SK-N-SH (cell line): ENCODE data around the gene KCTD4. TPM values are rescaled to one million over a fixed set of nuclear protein-coding genes. Genes with fewer than 3 reads are reported as not detected.

ENCODE experiments used
- CTCF ChIA-PET: fragments of 300-600, 350-600 bp; formaldehyde crosslinking; extraction: SDS; loops from one replicate; lab custom pipeline; 2021; lab: Yijun Ruan, JAX
- POLR2A ChIA-PET: fragments of 350-600 bp; sonication (Branson Sonifier 250); formaldehyde crosslinking; extraction: SDS; loops from one replicate; lab custom pipeline; 2020; ENCODE audit warnings: antibody characterized with exemption, inconsistent platforms; lab: Yijun Ruan, JAX
- DNase-seq: peaks from one replicate; pipeline ENCODE4 v3.0.0; 2012
- H2AFZ ChIP-seq: fragments of 200-600 bp; sonication (generic); 2 replicates; pipeline ENCODE4 v1.8.1; 2016; ENCODE audit warnings: antibody characterized with exemption, mild to moderate bottlenecking, low read depth
- H3F3A ChIP-seq: fragments of 200-600 bp; sonication (generic); replicated peaks from 2 replicates; pipeline ENCODE3; 2016; ENCODE audit warnings: antibody characterized with exemption, mild to moderate bottlenecking; ENCODE audit not compliant: insufficient read depth
- H3K27ac ChIP-seq, 2 experiments: fragments of 200-500 bp in 1 of 2; fragments of 200-600 bp in 1 of 2; sonication (Bioruptor generic) in 1 of 2; sonication (generic), shearing (Covaris generic) in 1 of 2; 2 replicates each; pipeline versions ENCODE4 v1.5.1 to v1.6.1; 2014 to 2016; ENCODE audit warnings: low read depth in 2 of 2, inconsistent platforms in 1 of 2, low read length in 1 of 2, mild to moderate bottlenecking in 1 of 2, mixed read lengths in 1 of 2
- H3K27me3 ChIP-seq: fragments of 200-600 bp; sonication (generic), shearing (Covaris generic); 2 replicates; pipeline ENCODE4 v1.6.1; 2016; ENCODE audit warnings: mixed run types; ENCODE audit not compliant: insufficient read depth
- H3K36me3 ChIP-seq, 2 experiments: fragments of 200-500 bp in 1 of 2; fragments of 200-600 bp in 1 of 2; sonication (Bioruptor generic) in 1 of 2; sonication (generic) in 1 of 2; replicated peaks in 1 of 2; 2 replicates each; pipeline versions ENCODE3 to v1.5.1; 2014 to 2016; ENCODE audit warnings: low read length in 1 of 2, mild to moderate bottlenecking in 1 of 2; ENCODE audit not compliant: insufficient read depth in 2 of 2, control insufficient read depth in 1 of 2
- H3K4me1 ChIP-seq, 2 experiments: fragments of 200-500 bp in 1 of 2; fragments of 200-600 bp in 1 of 2; sonication (Bioruptor generic) in 1 of 2; sonication (generic), shearing (Covaris generic) in 1 of 2; 2 replicates each; pipeline versions ENCODE4 v1.5.1 to v1.6.1; 2014 to 2016; ENCODE audit warnings: low read depth in 1 of 2, low read length in 1 of 2, mixed run types in 1 of 2; ENCODE audit not compliant: insufficient read depth in 2 of 2, control insufficient read depth in 1 of 2
- H3K4me2 ChIP-seq: fragments of 200-600 bp; sonication (generic), shearing (Covaris generic); 2 replicates; pipeline ENCODE4 v1.6.1; 2017; ENCODE audit warnings: mixed run types
- H3K4me3 ChIP-seq, 2 experiments: fragments of 200-500 bp in 1 of 2; fragments of 200-600 bp in 1 of 2; sonication (Bioruptor generic) in 1 of 2; sonication (generic), shearing (Covaris generic) in 1 of 2; 2 replicates each; pipeline versions ENCODE4 v1.5.1 to v1.8.1; 2014 to 2016; ENCODE audit warnings: low read depth in 2 of 2, inconsistent platforms in 1 of 2, low read length in 1 of 2, mild to moderate bottlenecking in 1 of 2, mixed read lengths in 1 of 2, moderate library complexity in 1 of 2
- H3K79me2 ChIP-seq: fragments of 200-600 bp; sonication (generic); 2 replicates; pipeline ENCODE4 v1.8.1; 2017; ENCODE audit warnings: mild to moderate bottlenecking; ENCODE audit not compliant: insufficient read depth
- H3K9ac ChIP-seq: fragments of 200-600 bp; sonication (generic); 2 replicates; pipeline ENCODE4 v1.6.1; 2017; ENCODE audit warnings: mixed run types
- H3K9me2 ChIP-seq: fragments of 200-600 bp; sonication (generic); 2 replicates; pipeline ENCODE4 v1.6.1; 2017; ENCODE audit warnings: mixed run types
- H3K9me3 ChIP-seq: fragments of 200-600 bp; sonication (generic); 2 replicates; pipeline ENCODE4 v1.6.1; 2017; ENCODE audit warnings: mixed run types, mild to moderate bottlenecking, moderate library complexity
- H4K20me1 ChIP-seq: fragments of 200-600 bp; sonication (generic); 2 replicates; pipeline ENCODE4 v1.6.1; 2017; ENCODE audit warnings: mild to moderate bottlenecking, mixed run types; ENCODE audit not compliant: insufficient read depth
- CHD2 ChIP-seq: fragments of 150-350 bp; IDR thresholded peaks from 2 replicates; pipeline ENCODE4 v1.6.1; 2018; ENCODE audit warnings: low read length; ENCODE audit not compliant: partially characterized antibody
- ELF1 ChIP-seq: IDR thresholded peaks from 2 replicates; pipeline ENCODE4 v1.4.0; 2012
- EP300 ChIP-seq, 2 experiments: IDR thresholded peaks; 2 replicates each; pipeline versions ENCODE4 v1.4.0 to v1.6.1; 2012; ENCODE audit warnings: borderline replicate concordance in 1 of 2, low read depth in 1 of 2, low read length in 1 of 2
- EZH2phosphoT487 ChIP-seq: fragments of 200-600 bp; sonication (generic); IDR thresholded peaks from 2 replicates; pipeline ENCODE4 v1.6.1; 2017; ENCODE audit warnings: low read depth, mixed run types, mild to moderate bottlenecking, antibody characterized with exemption, moderate library complexity, borderline replicate concordance
- FOSL2 ChIP-seq: IDR thresholded peaks from 2 replicates; pipeline ENCODE4 v1.4.0; 2012; ENCODE audit warnings: low read depth, mild to moderate bottlenecking, moderate library complexity, borderline replicate concordance
- FOXJ3 ChIP-seq: sonication (generic); formaldehyde crosslinking; IDR thresholded peaks from 2 replicates; pipeline ENCODE4 v1.5.1; 2020; ENCODE audit warnings: mild to moderate bottlenecking, missing genetic modification reagents
- FOXM1 ChIP-seq: IDR thresholded peaks from 2 replicates; pipeline ENCODE4 v1.4.0; 2012; ENCODE audit warnings: low read depth, mild to moderate bottlenecking
- GABPA ChIP-seq: IDR thresholded peaks from 2 replicates; pipeline ENCODE4 v1.4.0; 2012; ENCODE audit warnings: low read depth, mild to moderate bottlenecking
- GATA2 ChIP-seq: sonication (generic); formaldehyde crosslinking; IDR thresholded peaks from 2 replicates; pipeline ENCODE4 v1.5.0; 2020; ENCODE audit warnings: mild to moderate bottlenecking, missing genetic modification reagents
- IRF3 ChIP-seq: fragments of 150-350 bp; IDR thresholded peaks from 2 replicates; pipeline ENCODE4 v1.6.1; 2016; ENCODE audit warnings: mild to moderate bottlenecking, low read depth, low read length
- JUND ChIP-seq: IDR thresholded peaks from 2 replicates; pipeline ENCODE4 v1.4.0; 2012
- MEF2A ChIP-seq: IDR thresholded peaks from 2 replicates; pipeline ENCODE4 v1.4.0; 2012; ENCODE audit warnings: low read depth, borderline replicate concordance
- NRF1 ChIP-seq: IDR thresholded peaks from 2 replicates; pipeline ENCODE4 v1.6.1; 2012; ENCODE audit warnings: low read depth, mild to moderate bottlenecking, low read length
- PBX3 ChIP-seq: IDR thresholded peaks from 2 replicates; pipeline ENCODE4; 2012
- RAD21 ChIP-seq: IDR thresholded peaks from 2 replicates; pipeline ENCODE4 v1.6.1; 2012; ENCODE audit warnings: mild to moderate bottlenecking, low read length
- RCOR1 ChIP-seq: fragments of 150-350 bp; IDR thresholded peaks from 2 replicates; pipeline ENCODE4 v1.6.1; 2017; ENCODE audit warnings: antibody characterized with exemption, low read length
- REST ChIP-seq: IDR thresholded peaks from 2 replicates; pipeline ENCODE4 v1.6.1; 2012; ENCODE audit warnings: mild to moderate bottlenecking, low read depth, low read length, moderate library complexity
- RFX5 ChIP-seq: IDR thresholded peaks from 2 replicates; pipeline ENCODE4 v1.6.1; 2012; ENCODE audit warnings: mild to moderate bottlenecking, improper control_type of control experiment, low read length
- RXRA ChIP-seq: IDR thresholded peaks from 2 replicates; pipeline ENCODE4 v1.4.0; 2012; ENCODE audit warnings: low read depth, mild to moderate bottlenecking, borderline replicate concordance
- SIN3A ChIP-seq: IDR thresholded peaks from 2 replicates; pipeline ENCODE4 v1.6.1; 2012; ENCODE audit warnings: low read depth, mild to moderate bottlenecking, low read length, moderate library complexity, borderline replicate concordance
- TAF1 ChIP-seq: IDR thresholded peaks from 2 replicates; pipeline ENCODE4 v1.6.1; 2012; ENCODE audit warnings: low read depth, mild to moderate bottlenecking, low read length, moderate library complexity, borderline replicate concordance
- TEAD4 ChIP-seq: IDR thresholded peaks from 2 replicates; pipeline ENCODE4 v1.4.0; 2012; ENCODE audit warnings: mild to moderate bottlenecking, borderline replicate concordance; ENCODE audit not compliant: insufficient read depth
- WGBS: methylation state at CpG from one replicate; pipeline ENCODE4 v1.1.6; 2017; ENCODE audit warnings: low lambda C conversion rate; 5-methylcytosine and 5-hydroxymethylcytosine counted together
- polyA plus RNA-seq, 3 experiments: library from polyadenylated mRNA; depleted of rRNA; stranded (reverse); fragments of >200 nt; gene quantifications; 2 replicates each; pipeline ENCODE4 v1.2.3, GENCODE V29; 2012

The KCTD4 gene
- polyA plus RNA-seq, 1 of the 3 experiments (the other 2 are of a cell fraction) = 0.56 TPM

GRCh38 chr13:45167611-45168554 is 33.0 kb downstream of the KCTD4 start:
- TF ChIP-seq TEAD4 (no peak), RAD21 (no peak), FOXM1 (no peak), SIN3A (no peak), TAF1 (no peak), RCOR1 (no peak), ELF1 (no peak), FOXJ3 (CRISPR knock-in tag) (no peak), RFX5 (no peak), EZH2phosphoT487 (no peak), CHD2 (no peak), JUND (no peak), NRF1 (no peak), PBX3 (no peak), MEF2A (no peak), FOSL2 (no peak)
- TF ChIP-seq, all 33 proteins: peak for 0
- no peak for DNase-seq
- H3K9me3 ChIP-seq = no peaks in the 10 kb centered on the region
- CTCF ChIA-PET = no interaction called here
- peaks cover 19% of the 10 kb centered on the region; the same call in 1 of the 2 replicates for H3K79me2 ChIP-seq
- 78% methylated on average over 7 of the region's 12 CpGs for WGBS
- peaks cover 7% of the 10 kb centered on the region for H3F3A ChIP-seq
- no peaks in the 10 kb centered on the region for H3K9me2 ChIP-seq
- POLR2A ChIA-PET = no interaction called here
- H3K27me3 ChIP-seq = no peaks in the 10 kb centered on the region
- no peak overlapping the region for H3K4me3 ChIP-seq
- H3K4me2 ChIP-seq = no peak overlapping the region
- H3K36me3 ChIP-seq = peaks cover 0 to 15% of the 10 kb centered on the region in 2 experiments
- H2AFZ ChIP-seq = no peak overlapping the region
- no peaks in the 10 kb centered on the region; a peak in 1 of 4 replicates for H3K4me1 ChIP-seq
- H3K9ac ChIP-seq = no peak overlapping the region
- no peak overlapping the region for H3K27ac ChIP-seq
- H4K20me1 ChIP-seq = no peaks in the 10 kb centered on the region

- H3F3A ChIP-seq = peaks cover 10% of the 10 kb centered on the region
- POLR2A ChIA-PET = no interaction called here
- H3K4me2 ChIP-seq = no peak overlapping the region
- H3K9me3 ChIP-seq = no peaks in the 10 kb centered on the region
- peaks cover 14% of the 10 kb centered on the region; the same call in 1 of the 2 replicates for H3K79me2 ChIP-seq
- no peak overlapping the region for H3K4me3 ChIP-seq
- H4K20me1 ChIP-seq = no peaks in the 10 kb centered on the region
- H3K36me3 ChIP-seq = peaks cover 0 to 12% of the 10 kb centered on the region in 2 experiments
- 98% methylated on average over 3 of the region's 3 CpGs for WGBS
- DNase-seq = no peak
- CTCF ChIA-PET = no interaction called here
- H3K9ac ChIP-seq = no peak overlapping the region
- no peak overlapping the region for H3K27ac ChIP-seq
- no peaks in the 10 kb centered on the region for H3K9me2 ChIP-seq
- peaks cover 0 to 6% of the 10 kb centered on the region in 2 experiments; a peak in 3 of 4 replicates for H3K4me1 ChIP-seq
- H3K27me3 ChIP-seq = no peaks in the 10 kb centered on the region
- H2AFZ ChIP-seq = no peak overlapping the region
- TF ChIP-seq ELF1 = no peak
- TF ChIP-seq FOSL2 = no peak
- no peak for TF ChIP-seq RCOR1
- no peak for TF ChIP-seq RXRA
- no peak for TF ChIP-seq GABPA
- TF ChIP-seq REST = no peak
- no peak for TF ChIP-seq JUND
- no peak for TF ChIP-seq FOXM1
- TF ChIP-seq TEAD4 = no peak
- no peak for TF ChIP-seq EP300 (IDR thresholded peaks at IDR 0.05; ENCODE audit: borderline replicate concordance in 1 of 2, low read depth in 1 of 2, low read length in 1 of 2)
- TF ChIP-seq GATA2 (CRISPR knock-in tag) = no peak
- no peak for TF ChIP-seq IRF3
Measured at GRCh38 chr13:45166858-45167257, 34.0 kb downstream of the KCTD4 start.
